Ectodermal cell (in vitro differentiated cells): ENCODE data around the gene ERC1.

Source experiments
- H3K27ac ChIP-seq: 2 replicates; pipeline ENCODE4 v1.7.0; 2013; ENCODE audit warnings: mild to moderate bottlenecking, low read depth, low read length; ENCODE audit not compliant: insufficient read depth, poor library complexity, severe bottlenecking
- H3K27me3 ChIP-seq: 2 replicates; pipeline ENCODE4 v1.7.0; 2013; ENCODE audit warnings: mild to moderate bottlenecking, low read length; ENCODE audit not compliant: insufficient read depth, control insufficient read depth, poor library complexity, severe bottlenecking
- H3K36me3 ChIP-seq: one replicate; pipeline ENCODE4 v1.7.0; 2013; ENCODE audit warnings: low read length; ENCODE audit not compliant: control insufficient read depth, insufficient read depth
- H3K4me1 ChIP-seq: one replicate; pipeline ENCODE4 v1.7.0; 2013; ENCODE audit warnings: low read length; ENCODE audit not compliant: control insufficient read depth, insufficient read depth
- H3K4me3 ChIP-seq: 2 replicates; pipeline ENCODE4 v1.7.0; 2013; ENCODE audit warnings: low read depth, low read length, control low read depth; ENCODE audit not compliant: insufficient read depth
- H3K9me3 ChIP-seq: 2 replicates; pipeline ENCODE4 v1.7.0; 2013; ENCODE audit warnings: mild to moderate bottlenecking, low read length, moderate library complexity; ENCODE audit not compliant: control insufficient read depth
- WGBS, 2 experiments: methylation state at CpG; one replicate each; pipeline ENCODE4 v1.1.7; 2013; ENCODE audit warnings: missing lambda C conversion rate in 2 of 2; 5-methylcytosine and 5-hydroxymethylcytosine counted together

ERC1 gene

DNA sequence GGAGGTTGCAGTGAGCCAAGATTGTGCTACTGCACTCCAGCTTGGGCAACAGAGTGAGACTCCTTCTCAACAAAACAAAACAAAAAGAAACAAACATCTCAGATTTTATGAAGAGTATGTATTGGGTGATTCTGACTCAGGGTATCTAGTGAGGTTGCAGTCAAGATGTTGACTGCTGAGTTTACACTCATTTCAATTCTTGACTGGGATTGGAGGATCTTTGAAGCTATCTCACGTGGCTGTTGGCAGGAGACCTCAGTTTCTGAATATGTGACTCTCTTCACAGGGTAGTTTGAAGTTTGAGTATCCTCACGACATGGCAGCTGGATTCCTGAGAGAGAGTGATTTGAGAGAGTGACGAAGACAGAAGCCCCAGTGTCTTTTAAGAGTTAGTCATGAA, 29.4 kb downstream of the ERC1 start:
- no peaks in the 10 kb centered on the region for H3K9me3 ChIP-seq
- H3K4me3 ChIP-seq = no peak overlapping the region
- H3K27ac ChIP-seq = no peak overlapping the region
- no peaks in the 10 kb centered on the region for H3K27me3 ChIP-seq
- no peaks in the 10 kb centered on the region for H3K4me1 ChIP-seq
- 89 to 93% methylated on average over 3 of the region's 3 CpGs for WGBS, 2 experiments
- H3K36me3 ChIP-seq = no peaks in the 10 kb centered on the region

- H3K4me3 ChIP-seq = no peak overlapping the region
- 94% methylated on average over 9 of the region's 9 CpGs for WGBS, 2 experiments
- H3K27ac ChIP-seq = no peak overlapping the region
- H3K9me3 ChIP-seq = no peaks in the 10 kb centered on the region
- H3K27me3 ChIP-seq = no peaks in the 10 kb centered on the region
- H3K36me3 ChIP-seq = no peaks in the 10 kb centered on the region
- no peaks in the 10 kb centered on the region for H3K4me1 ChIP-seq
Observed at GRCh38 chr12:1022032-1022970, 31.3 kb downstream of the ERC1 start.

DNA sequence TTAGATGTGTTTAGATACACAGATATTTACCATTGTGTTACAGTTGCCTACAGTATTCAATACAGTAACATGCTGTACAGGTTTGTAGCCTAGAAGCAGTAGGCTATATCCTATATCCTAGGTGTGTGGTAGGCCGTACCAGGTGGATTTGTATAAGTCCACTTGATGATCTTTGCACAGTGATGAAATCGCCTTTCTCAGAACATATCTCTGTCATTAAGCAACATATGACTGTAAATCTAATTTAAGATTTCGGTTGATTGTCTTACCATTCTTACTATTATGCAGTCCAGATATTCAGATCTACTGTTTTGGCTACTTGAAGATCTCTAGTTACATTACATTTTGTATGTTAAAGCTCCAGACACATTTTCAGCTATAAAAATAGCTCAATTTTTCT, 39.8 kb downstream of the ERC1 start:
- no peaks in the 10 kb centered on the region for H3K9me3 ChIP-seq
- no peak overlapping the region for H3K4me3 ChIP-seq
- H3K36me3 ChIP-seq = no peaks in the 10 kb centered on the region
- no peaks in the 10 kb centered on the region for H3K27me3 ChIP-seq
- no peak overlapping the region for H3K27ac ChIP-seq
- WGBS, 2 experiments = 94 to 100% methylated on average over 3 of the region's 3 CpGs
- no peaks in the 10 kb centered on the region for H3K4me1 ChIP-seq

GRCh38 chr12:1034243-1034642, 43.2 kb downstream of the ERC1 start:
- Histone ChIP-seq H3K9me3 (no peaks in the 10 kb centered on the region), H3K27ac (no peak overlapping the region), H3K36me3 (no peaks in the 10 kb centered on the region), H3K4me3 (no peak overlapping the region), H3K27me3 (no peaks in the 10 kb centered on the region), H3K4me1 (no peaks in the 10 kb centered on the region)
- 96 to 100% methylated on average over 3 of the region's 3 CpGs for WGBS, 2 experiments

DNA sequence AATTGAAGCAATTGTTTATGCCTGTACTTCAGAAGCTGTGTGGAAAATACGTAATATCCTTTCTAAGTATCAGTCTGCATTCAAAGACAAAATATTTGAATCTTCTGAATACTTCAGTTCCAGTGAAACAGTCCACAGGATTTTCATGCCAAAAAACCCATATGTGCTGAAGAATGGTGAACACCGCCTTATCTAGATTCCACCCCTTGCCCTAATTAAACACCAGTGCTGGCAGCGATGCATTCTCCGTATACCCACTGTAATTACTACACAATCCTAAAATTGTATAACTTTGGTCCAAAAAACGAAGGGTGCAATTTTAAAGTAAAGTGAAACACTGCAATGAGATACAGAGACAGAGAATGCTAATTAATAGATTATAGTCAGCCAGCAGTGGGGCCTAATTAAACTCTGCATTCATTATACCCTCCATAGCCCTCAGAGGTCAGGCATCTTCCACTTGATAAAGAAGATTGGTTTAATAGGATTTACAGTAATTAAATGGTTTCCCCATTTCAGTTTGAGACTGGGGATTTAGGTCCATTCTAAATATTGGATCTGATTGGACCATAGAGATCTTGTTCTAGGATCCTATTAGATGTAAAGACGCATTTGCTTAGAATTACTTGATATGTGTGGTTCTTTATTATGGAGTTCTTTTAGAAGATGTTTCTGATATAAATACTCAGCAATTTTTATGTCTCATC, 43.9 kb downstream of the ERC1 start:
- H3K4me3 ChIP-seq = no peak overlapping the region
- H3K27me3 ChIP-seq = no peaks in the 10 kb centered on the region
- WGBS, 2 experiments = 94 to 97% methylated on average over 5 to 6 of the region's 6 CpGs
- H3K9me3 ChIP-seq = no peaks in the 10 kb centered on the region
- H3K27ac ChIP-seq = no peak overlapping the region
- no peaks in the 10 kb centered on the region for H3K4me1 ChIP-seq
- no peaks in the 10 kb centered on the region for H3K36me3 ChIP-seq

DNA sequence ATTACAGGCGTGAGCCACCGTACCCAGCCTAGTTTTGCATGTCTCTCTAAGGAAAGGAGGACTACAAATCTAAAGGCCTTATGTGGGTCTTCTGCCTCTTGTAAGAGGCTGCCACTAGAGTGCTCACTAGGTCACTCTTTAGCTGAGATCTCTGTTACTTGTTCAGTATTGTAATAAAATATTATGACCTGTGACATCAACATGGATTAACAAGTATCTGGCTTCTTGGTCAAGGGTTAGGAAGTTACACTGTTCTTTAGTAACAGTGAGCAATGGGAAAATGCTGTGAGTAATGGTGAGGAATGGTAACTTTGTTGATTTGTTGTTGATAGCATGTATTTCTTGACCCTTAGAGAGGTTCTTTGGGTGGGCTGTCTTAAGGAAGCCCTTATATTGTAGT, 50.5 kb downstream of the ERC1 start:
- Histone ChIP-seq H3K36me3 (no peaks in the 10 kb centered on the region), H3K4me1 (no peaks in the 10 kb centered on the region), H3K9me3 (no peaks in the 10 kb centered on the region), H3K27ac (no peak overlapping the region), H3K27me3 (no peaks in the 10 kb centered on the region), H3K4me3 (no peak overlapping the region)
- 91 to 93% methylated on average over 2 of the region's 2 CpGs for WGBS, 2 experiments

- Histone ChIP-seq H3K4me3 (no peak overlapping the region), H3K36me3 (no peaks in the 10 kb centered on the region), H3K9me3 (no peaks in the 10 kb centered on the region), H3K4me1 (no peaks in the 10 kb centered on the region), H3K27ac (no peak overlapping the region), H3K27me3 (no peaks in the 10 kb centered on the region)
Observed at GRCh38 chr12:1044199-1044598, 53.2 kb downstream of the ERC1 start.

DNA sequence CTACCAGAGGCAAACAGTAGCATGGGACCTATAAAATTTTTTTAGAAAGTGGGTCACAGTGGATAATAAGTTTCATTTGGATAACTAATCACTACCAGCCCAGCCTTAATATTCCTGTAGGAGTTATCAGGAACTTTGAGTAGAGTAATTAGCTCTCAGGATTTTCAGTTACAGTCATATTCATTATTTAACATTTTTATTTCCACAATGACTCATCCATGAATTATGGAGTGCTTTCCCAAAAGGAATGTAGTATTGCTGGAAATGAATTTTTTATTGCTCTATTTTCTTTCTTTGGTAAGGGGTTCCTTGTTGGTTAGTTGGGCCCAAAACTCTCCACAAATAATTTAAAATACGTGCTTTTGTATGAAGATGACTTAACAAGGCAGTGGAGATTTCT, 53.7 kb downstream of the ERC1 start:
- WGBS, 2 experiments = 86% methylated on average over 1 of the region's 1 CpG; no CpG with 5 or more reads in 1 of the 2 experiments
- Histone ChIP-seq H3K9me3 (no peaks in the 10 kb centered on the region), H3K27ac (no peak overlapping the region), H3K27me3 (no peaks in the 10 kb centered on the region), H3K4me3 (no peak overlapping the region), H3K4me1 (no peaks in the 10 kb centered on the region), H3K36me3 (no peaks in the 10 kb centered on the region)

GRCh38 chr12:1046727-1047126, 55.7 kb downstream of the ERC1 start:
- no peak overlapping the region for H3K4me3 ChIP-seq
- H3K36me3 ChIP-seq = no peaks in the 10 kb centered on the region
- H3K9me3 ChIP-seq = no peaks in the 10 kb centered on the region
- H3K27ac ChIP-seq = no peak overlapping the region
- 97% methylated on average over 3 of the region's 3 CpGs for WGBS, 2 experiments
- no peaks in the 10 kb centered on the region for H3K4me1 ChIP-seq
- no peaks in the 10 kb centered on the region for H3K27me3 ChIP-seq

DNA sequence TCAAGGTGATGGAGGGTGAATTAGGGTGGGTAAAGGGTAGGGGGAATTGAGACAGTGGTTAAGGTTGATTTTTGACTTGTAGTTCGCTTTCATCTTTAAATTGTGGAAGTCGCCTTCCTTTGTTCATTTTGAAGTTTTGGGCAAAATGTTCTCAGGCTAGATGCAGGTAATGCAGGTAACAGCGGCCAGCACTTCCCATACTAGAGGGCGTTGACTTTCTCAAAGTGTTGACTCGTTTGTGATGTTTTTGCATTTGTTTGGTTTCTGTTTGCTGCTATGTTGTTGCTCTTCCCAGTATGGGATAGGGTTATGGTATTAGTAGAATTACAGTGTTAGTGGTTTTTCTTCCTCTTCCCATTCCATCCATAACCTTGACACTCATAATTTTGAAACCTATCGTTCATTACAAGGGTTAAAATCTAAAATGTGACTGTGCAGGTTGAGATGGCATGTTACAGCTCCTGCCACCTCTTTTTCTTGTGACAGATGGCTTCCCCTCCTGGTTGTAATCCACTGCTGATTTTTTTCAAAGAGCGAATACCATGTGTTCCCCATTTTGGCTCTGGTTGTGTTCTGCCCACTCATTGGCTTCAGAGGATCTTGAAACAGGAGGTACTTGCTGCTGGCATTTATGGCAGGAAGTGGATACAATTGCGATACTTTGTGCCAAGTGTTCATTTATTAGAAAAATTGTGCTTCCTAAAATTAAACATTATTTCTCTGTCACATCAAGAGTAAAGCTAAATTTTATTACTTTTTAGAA, 57.1 kb downstream of the ERC1 start:
- no peak overlapping the region for H3K27ac ChIP-seq
- no peaks in the 10 kb centered on the region for H3K27me3 ChIP-seq
- no peak overlapping the region for H3K4me3 ChIP-seq
- 82 to 83% methylated on average over 7 to 8 of the region's 8 CpGs for WGBS, 2 experiments
- H3K36me3 ChIP-seq = no peaks in the 10 kb centered on the region
- no peaks in the 10 kb centered on the region for H3K9me3 ChIP-seq
- H3K4me1 ChIP-seq = no peaks in the 10 kb centered on the region
